GM23338 (cell line): ENCODE results near the gene PANK4. TPM values are rescaled to one million over a fixed set of nuclear protein-coding genes. Genes with fewer than 3 reads are reported as not detected.
A peak's percentile ranks its signal among the peaks of the same experiment; 100 is the strongest.

Source experiments
- ATAC-seq: fragments of 200-7000 bp; cut with Tn5 transposase; 3 replicates; pipeline ENCODE4 v1.9.1; 2020
- DNase-seq: peaks from one replicate; pipeline ENCODE4 v3.0.0-alpha.2; 2015; ENCODE audit warnings: low spot score
- H2AFZ ChIP-seq: fragments of 200-600 bp; sonication (generic); 2 replicates; pipeline ENCODE4 v1.8.0; 2016; ENCODE audit warnings: antibody characterized with exemption, mild to moderate bottlenecking, moderate library complexity
- H3F3A ChIP-seq: fragments of 200-600 bp; sonication (generic); replicated peaks from 2 replicates; pipeline ENCODE4 v1.8.0; 2017; ENCODE audit warnings: antibody characterized with exemption, mixed run types, low read depth
- H3K27ac ChIP-seq: fragments of 200-600 bp; sonication (generic); 2 replicates; pipeline ENCODE4 v1.6.1; 2016; ENCODE audit warnings: low read depth
- H3K27me3 ChIP-seq: fragments of 200-600 bp; sonication (generic); 2 replicates; pipeline ENCODE4 v1.8.0; 2016; ENCODE audit warnings: mild to moderate bottlenecking, mixed run types, moderate library complexity; ENCODE audit not compliant: insufficient read depth
- H3K36me3 ChIP-seq: fragments of 200-600 bp; sonication (generic); 2 replicates; pipeline ENCODE4 v1.8.0; 2016; ENCODE audit warnings: mild to moderate bottlenecking; ENCODE audit not compliant: insufficient read depth
- H3K4me1 ChIP-seq: fragments of 200-600 bp; sonication (generic); 2 replicates; pipeline ENCODE4 v1.8.0; 2016; ENCODE audit warnings: mild to moderate bottlenecking, moderate library complexity; ENCODE audit not compliant: insufficient read depth
- H3K4me2 ChIP-seq: fragments of 200-600 bp; sonication (generic); 2 replicates; pipeline ENCODE4 v1.7.1; 2017; ENCODE audit warnings: mixed run types
- H3K4me3 ChIP-seq: fragments of 200-600 bp; sonication (generic); 2 replicates; pipeline ENCODE4 v1.6.1; 2016; ENCODE audit warnings: mixed run types
- H3K79me2 ChIP-seq: fragments of 200-600 bp; sonication (generic); replicated peaks from 2 replicates; pipeline ENCODE4 v1.8.0; 2017; ENCODE audit warnings: mild to moderate bottlenecking; ENCODE audit not compliant: insufficient read depth
- H3K9me2 ChIP-seq: fragments of 200-600 bp; sonication (generic); 2 replicates; pipeline ENCODE4 v1.8.0; 2017; ENCODE audit not compliant: insufficient read depth
- H4K20me1 ChIP-seq: fragments of 200-600 bp; sonication (generic); replicated peaks from 2 replicates; pipeline ENCODE4 v1.8.0; 2017; ENCODE audit warnings: mild to moderate bottlenecking; ENCODE audit not compliant: insufficient read depth
- H3K27ac Mint-ChIP-seq: 2 replicates; pipeline ENCODE4 v1.8.0; 2020; ENCODE audit warnings: inconsistent platforms, mild to moderate bottlenecking, moderate library complexity, mixed read lengths
- H3K27me3 Mint-ChIP-seq: 3 replicates; pipeline ENCODE4 v1.8.0; 2022; ENCODE audit warnings: low read depth, mild to moderate bottlenecking, moderate library complexity, mixed read lengths, inconsistent platforms; ENCODE audit not compliant: insufficient read depth, poor library complexity
- H3K36me3 Mint-ChIP-seq: 3 replicates; pipeline ENCODE4 v1.8.0; 2021; ENCODE audit warnings: low read depth, mild to moderate bottlenecking, inconsistent platforms, moderate library complexity, mixed read lengths
- H3K4me1 Mint-ChIP-seq: 3 replicates; pipeline ENCODE4 v1.8.0; 2020; ENCODE audit warnings: mild to moderate bottlenecking, inconsistent platforms, mixed read lengths
- H3K4me3 Mint-ChIP-seq: 3 replicates; pipeline ENCODE4 v1.8.0; 2021; ENCODE audit warnings: moderate library complexity, mild to moderate bottlenecking, inconsistent platforms, mixed read lengths
- H3K9me3 Mint-ChIP-seq: 3 replicates; pipeline ENCODE4 v1.8.0; 2020; ENCODE audit warnings: moderate library complexity, mild to moderate bottlenecking, inconsistent platforms, mixed read lengths
- CREB1 ChIP-seq: fragments of 250-450 bp; sonication (Bioruptor Pico); IDR thresholded peaks from 2 replicates; pipeline ENCODE4 v1.5.0; 2020; ENCODE audit warnings: low read depth, mild to moderate bottlenecking, moderate library complexity
- EZH2phosphoT487 ChIP-seq: fragments of 200-600 bp; sonication (generic); IDR thresholded peaks from one replicate; pipeline ENCODE4 v1.8.1; 2018; ENCODE audit warnings: antibody characterized with exemption; ENCODE audit not compliant: unreplicated experiment
- JUNB ChIP-seq: IDR thresholded peaks from one replicate; pipeline ENCODE4 v1.6.1; 2016; ENCODE audit warnings: antibody characterized with exemption; ENCODE audit not compliant: unreplicated experiment
- NANOG ChIP-seq: IDR thresholded peaks from 2 replicates; pipeline ENCODE4 v1.6.1; 2016; ENCODE audit warnings: antibody characterized with exemption, borderline replicate concordance
- POLR2AphosphoS5 ChIP-seq: IDR thresholded peaks from 2 replicates; pipeline ENCODE4 v1.6.1; 2016; ENCODE audit warnings: antibody characterized with exemption, low read depth
- REST ChIP-seq: IDR thresholded peaks from one replicate; pipeline ENCODE4 v1.6.1; 2018; ENCODE audit warnings: antibody characterized with exemption; ENCODE audit not compliant: unreplicated experiment
- STAT1 ChIP-seq: IDR thresholded peaks from one replicate; pipeline ENCODE4 v1.6.1; 2016; ENCODE audit warnings: antibody characterized with exemption; ENCODE audit not compliant: unreplicated experiment
- ZNF114 ChIP-seq: fragments of 250-450 bp; sonication (Bioruptor Pico); IDR thresholded peaks from 2 replicates; pipeline ENCODE4 v1.5.0; 2020; ENCODE audit warnings: mild to moderate bottlenecking, moderate library complexity
- polyA plus RNA-seq: library from polyadenylated mRNA; unstranded; fragments of >200 nt; fragmentation: Nextera tagmentation; extraction: Ambion mirVana; gene quantifications from 2 replicates; pipeline ENCODE4 v1.2.1, GENCODE V29; 2016
- total RNA-seq: library from RNA; depleted of rRNA; stranded (reverse); fragments of >200 nt; shearing (Covaris generic); gene quantifications from 2 replicates; pipeline ENCODE4 v1.2.3, GENCODE V29; 2014
- TF ChIP-seq, protein P1 (sequence below), 2 experiments: fragments of 200-600 bp in 1 of 2; sonication (generic) in 1 of 2; conservative IDR thresholded peaks; 2 replicates each; pipeline versions ENCODE4 v1.5.1 to v1.6.1; 2016 to 2017; ENCODE audit warnings: antibody characterized with exemption in 2 of 2, low read depth in 2 of 2, mild to moderate bottlenecking in 2 of 2, moderate library complexity in 1 of 2
- TF ChIP-seq, protein P2 (sequence below): IDR thresholded peaks from 2 replicates; pipeline ENCODE4 v1.6.1; 2016; ENCODE audit warnings: antibody characterized with exemption

PANK4 gene
- total and polyA plus RNA-seq, 2 experiments from 2014 or later, result 25.8 to 43.7 TPM

- TF ChIP-seq, protein P1, sequence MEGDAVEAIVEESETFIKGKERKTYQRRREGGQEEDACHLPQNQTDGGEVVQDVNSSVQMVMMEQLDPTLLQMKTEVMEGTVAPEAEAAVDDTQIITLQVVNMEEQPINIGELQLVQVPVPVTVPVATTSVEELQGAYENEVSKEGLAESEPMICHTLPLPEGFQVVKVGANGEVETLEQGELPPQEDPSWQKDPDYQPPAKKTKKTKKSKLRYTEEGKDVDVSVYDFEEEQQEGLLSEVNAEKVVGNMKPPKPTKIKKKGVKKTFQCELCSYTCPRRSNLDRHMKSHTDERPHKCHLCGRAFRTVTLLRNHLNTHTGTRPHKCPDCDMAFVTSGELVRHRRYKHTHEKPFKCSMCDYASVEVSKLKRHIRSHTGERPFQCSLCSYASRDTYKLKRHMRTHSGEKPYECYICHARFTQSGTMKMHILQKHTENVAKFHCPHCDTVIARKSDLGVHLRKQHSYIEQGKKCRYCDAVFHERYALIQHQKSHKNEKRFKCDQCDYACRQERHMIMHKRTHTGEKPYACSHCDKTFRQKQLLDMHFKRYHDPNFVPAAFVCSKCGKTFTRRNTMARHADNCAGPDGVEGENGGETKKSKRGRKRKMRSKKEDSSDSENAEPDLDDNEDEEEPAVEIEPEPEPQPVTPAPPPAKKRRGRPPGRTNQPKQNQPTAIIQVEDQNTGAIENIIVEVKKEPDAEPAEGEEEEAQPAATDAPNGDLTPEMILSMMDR (conservative IDR thresholded peaks at IDR 0.05; ENCODE audit: low read depth in 2 of 2), result 0 out of 4 replicates have a peak, but pooled peaks of 1 of the 2 experiments have one; percentile 21
- TF ChIP-seq ZNF114 (CRISPR knock-in tag) (no peak), POLR2AphosphoS5 (no peak)
Observed at GRCh38 chr1:2503554-2504224, 22.7 kb downstream of the PANK4 start (continued).

DNA sequence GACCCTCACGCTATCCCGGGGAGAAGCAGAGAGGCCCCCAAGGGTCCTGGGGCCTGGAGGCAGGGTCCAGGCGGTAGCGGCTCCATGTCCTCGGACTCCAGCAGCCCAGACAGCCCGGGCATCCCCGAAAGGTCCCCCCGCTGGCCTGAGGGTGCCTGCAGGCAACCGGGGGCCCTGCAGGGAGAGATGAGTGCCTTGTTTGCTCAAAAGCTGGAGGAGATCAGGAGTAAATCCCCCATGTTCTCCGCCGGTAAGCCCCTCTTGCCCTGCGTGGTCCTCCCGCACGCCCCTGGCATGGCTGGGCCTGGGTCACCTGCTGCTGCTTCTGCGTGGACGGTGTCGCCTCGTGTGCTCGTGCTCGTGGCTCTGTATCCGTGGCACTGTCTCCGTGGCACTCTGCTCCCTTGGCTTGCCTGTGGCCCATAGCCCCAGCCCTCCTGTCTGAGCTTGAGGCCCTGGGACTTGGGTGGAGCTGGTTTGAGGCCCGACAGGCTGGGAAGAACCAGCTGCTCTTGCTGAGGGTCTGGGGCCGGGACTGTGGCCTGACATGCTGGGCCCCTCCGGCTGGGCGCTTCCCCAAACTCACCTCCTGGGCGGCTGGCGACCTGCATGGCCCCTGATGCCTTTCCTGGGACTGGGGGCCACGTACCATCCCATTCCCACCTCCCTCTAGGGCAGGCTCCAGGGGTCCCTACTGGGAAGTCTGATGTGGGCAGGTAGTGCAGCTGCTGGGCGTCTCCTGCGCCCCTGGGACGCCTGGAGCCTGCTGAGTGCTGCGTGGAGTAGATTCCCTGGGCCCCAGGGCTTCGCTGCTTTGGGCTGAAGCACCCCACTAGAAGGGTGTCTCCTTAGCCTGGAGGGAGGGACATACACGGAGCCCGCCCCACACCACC lies 23.5 kb downstream of the PANK4 start:
- no peaks in the 10 kb centered on the region for H3F3A ChIP-seq
- Mint-ChIP-seq H3K27me3 (peaks cover 8% of the 10 kb centered on the region), H3K9me3 (no peaks in the 10 kb centered on the region), H3K36me3 (no peaks in the 10 kb centered on the region), H3K4me3 (no peak overlapping the region), H3K27ac (no peak overlapping the region), H3K4me1 (no peaks in the 10 kb centered on the region)
- no peaks in the 10 kb centered on the region for H4K20me1 ChIP-seq
- ATAC-seq (no peak), DNase-seq (no peak)
- H3K36me3 ChIP-seq, result no peaks in the 10 kb centered on the region
- no peak overlapping the region for H3K4me3 ChIP-seq
- H3K27me3 ChIP-seq, result no peaks in the 10 kb centered on the region
- H3K27ac ChIP-seq, result no peak overlapping the region
- H3K4me2 ChIP-seq, result no peak overlapping the region
- no peaks in the 10 kb centered on the region for H3K4me1 ChIP-seq
- no peaks in the 10 kb centered on the region for H3K79me2 ChIP-seq
- H3K9me2 ChIP-seq, result no peaks in the 10 kb centered on the region
- H2AFZ ChIP-seq, result no peak overlapping the region
- TF ChIP-seq, protein P1 (conservative IDR thresholded peaks at IDR 0.05; ENCODE audit: low read depth in 2 of 2), result no peak
- TF ChIP-seq CREB1 (CRISPR knock-in tag) (no peak), STAT1 (no peak), POLR2AphosphoS5 (no peak), NANOG (no peak), JUNB (no peak), EZH2phosphoT487 (no peak), ZNF114 (CRISPR knock-in tag) (no peak), REST (no peak)
- TF ChIP-seq, protein P2, sequence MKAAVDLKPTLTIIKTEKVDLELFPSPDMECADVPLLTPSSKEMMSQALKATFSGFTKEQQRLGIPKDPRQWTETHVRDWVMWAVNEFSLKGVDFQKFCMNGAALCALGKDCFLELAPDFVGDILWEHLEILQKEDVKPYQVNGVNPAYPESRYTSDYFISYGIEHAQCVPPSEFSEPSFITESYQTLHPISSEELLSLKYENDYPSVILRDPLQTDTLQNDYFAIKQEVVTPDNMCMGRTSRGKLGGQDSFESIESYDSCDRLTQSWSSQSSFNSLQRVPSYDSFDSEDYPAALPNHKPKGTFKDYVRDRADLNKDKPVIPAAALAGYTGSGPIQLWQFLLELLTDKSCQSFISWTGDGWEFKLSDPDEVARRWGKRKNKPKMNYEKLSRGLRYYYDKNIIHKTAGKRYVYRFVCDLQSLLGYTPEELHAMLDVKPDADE, result no peak
